Neural cell (in vitro differentiated cells): Measurements from ENCODE around the gene RNF123. TPM values are rescaled to one million over a fixed set of nuclear protein-coding genes. Genes with fewer than 3 reads are reported as not detected.

Experiments used
- H2AFZ ChIP-seq: fragments of 200-600, 300-800 bp; sonication (generic), shearing (Covaris generic); 2 replicates; pipeline ENCODE4 v1.6.0; 2014; ENCODE audit warnings: low read depth, mild to moderate bottlenecking, antibody characterized with exemption, low read length, moderate library complexity
- H3F3A ChIP-seq: fragments of 200-600 bp; shearing (Covaris generic); 2 replicates; pipeline ENCODE4 v1.6.1; 2016; ENCODE audit warnings: mild to moderate bottlenecking, moderate library complexity, mixed read lengths, antibody characterized with exemption, low read length; ENCODE audit not compliant: insufficient read depth, poor library complexity, severe bottlenecking
- H3K27ac ChIP-seq: fragments of 200-600, 300-800 bp; sonication (generic), shearing (Covaris generic); 2 replicates; pipeline ENCODE4 v1.5.1; 2014; ENCODE audit warnings: mild to moderate bottlenecking, low read length, moderate library complexity
- H3K27me3 ChIP-seq: fragments of 300-800, 200-600 bp; sonication (generic), shearing (Covaris generic); 2 replicates; pipeline ENCODE4 v1.6.0; 2014; ENCODE audit warnings: mild to moderate bottlenecking, low read depth, low read length, moderate library complexity; ENCODE audit not compliant: insufficient read depth
- H3K36me3 ChIP-seq: fragments of 300-800, 200-600 bp; sonication (generic), shearing (Covaris generic); 2 replicates; pipeline ENCODE4 v1.5.1; 2014; ENCODE audit warnings: mild to moderate bottlenecking, antibody characterized with exemption, low read length, moderate library complexity; ENCODE audit not compliant: insufficient read depth
- H3K4me2 ChIP-seq: fragments of 300-800, 200-600 bp; sonication (generic), shearing (Covaris generic); 2 replicates; pipeline ENCODE4 v1.6.0; 2014; ENCODE audit warnings: mild to moderate bottlenecking, low read length
- H3K4me3 ChIP-seq: fragments of 300-800, 200-600 bp; sonication (generic), shearing (Covaris generic); 2 replicates; pipeline ENCODE4 v1.5.1; 2014; ENCODE audit warnings: mild to moderate bottlenecking, low read length, moderate library complexity
- H3K79me2 ChIP-seq: fragments of 200-600 bp; shearing (Covaris generic); replicated peaks from 2 replicates; pipeline ENCODE4 v1.6.0; 2014; ENCODE audit warnings: mild to moderate bottlenecking, low read length, moderate library complexity; ENCODE audit not compliant: insufficient read depth
- H3K9ac ChIP-seq: fragments of 300-800, 200-600 bp; sonication (generic), shearing (Covaris generic); 2 replicates; pipeline ENCODE4 v1.6.1; 2016; ENCODE audit warnings: mild to moderate bottlenecking, low read length, mixed read lengths
- H3K9me2 ChIP-seq: fragments of 200-600 bp; shearing (Covaris generic); 2 replicates; pipeline ENCODE4 v1.6.1; 2016; ENCODE audit warnings: mild to moderate bottlenecking, low read length, mixed read lengths; ENCODE audit not compliant: insufficient read depth
- H3K9me3 ChIP-seq: fragments of 200-600, 300-800 bp; sonication (generic), shearing (Covaris generic); 2 replicates; pipeline ENCODE4 v1.6.1; 2016; ENCODE audit warnings: mild to moderate bottlenecking, mixed run types, low read length, moderate library complexity, mixed read lengths
- H4K20me1 ChIP-seq: fragments of 200-600 bp; shearing (Covaris generic); 2 replicates; pipeline ENCODE4 v1.6.1; 2016; ENCODE audit warnings: mild to moderate bottlenecking, mixed run types; ENCODE audit not compliant: insufficient read depth
- CTCF ChIP-seq: fragments of 450-650 bp; IDR thresholded peaks from 2 replicates; pipeline ENCODE4 v1.5.1; 2014; ENCODE audit warnings: antibody characterized with exemption, mild to moderate bottlenecking, moderate library complexity; ENCODE audit not compliant: poor library complexity, severe bottlenecking
- EP300 ChIP-seq: fragments of 450-650 bp; conservative IDR thresholded peaks from 2 replicates; pipeline ENCODE4 v1.6.1; 2014; ENCODE audit warnings: antibody characterized with exemption, mild to moderate bottlenecking, moderate library complexity; ENCODE audit not compliant: poor library complexity, severe bottlenecking
- EZH2 ChIP-seq: fragments of 200-600, 300-800 bp; shearing (Covaris generic), sonication (generic); IDR thresholded peaks from 2 replicates; pipeline ENCODE4 v1.6.1; 2014; ENCODE audit warnings: antibody characterized with exemption, low read length, borderline replicate concordance, mild to moderate bottlenecking; ENCODE audit not compliant: insufficient read depth, poor library complexity, severe bottlenecking
- MXI1 ChIP-seq: fragments of 450-650 bp; conservative IDR thresholded peaks from 2 replicates; pipeline ENCODE4 v1.6.1; 2014; ENCODE audit warnings: antibody characterized with exemption, mild to moderate bottlenecking; ENCODE audit not compliant: poor library complexity, severe bottlenecking
- POLR2AphosphoS5 ChIP-seq: IDR thresholded peaks from 2 replicates; pipeline ENCODE4 v1.6.1; 2012
- RAD21 ChIP-seq: fragments of 450-650 bp; conservative IDR thresholded peaks from 2 replicates; pipeline ENCODE4 v1.6.1; 2014; ENCODE audit warnings: antibody characterized with exemption, mild to moderate bottlenecking, moderate library complexity
- REST ChIP-seq: IDR thresholded peaks from 2 replicates; pipeline ENCODE4 v1.6.1; 2012; ENCODE audit warnings: borderline replicate concordance
- SMC3 ChIP-seq: fragments of 450-650 bp; conservative IDR thresholded peaks from 2 replicates; pipeline ENCODE4 v1.6.1; 2014; ENCODE audit warnings: antibody characterized with exemption, mild to moderate bottlenecking, moderate library complexity; ENCODE audit not compliant: poor library complexity
- TAF1 ChIP-seq: IDR thresholded peaks from 2 replicates; pipeline ENCODE4 v1.6.1; 2012; ENCODE audit warnings: low read depth
- polyA plus RNA-seq: library from polyadenylated mRNA; depleted of rRNA; stranded (reverse); fragments of >200 nt; gene quantifications from 2 replicates; pipeline ENCODE4 v1.2.3, GENCODE V29; 2014

RNF123 gene
- polyA plus RNA-seq, 1 donor from 2014 or later = 27.4 TPM

GRCh38 chr3:49722896-49723295, 33.5 kb downstream of the RNF123 start:
- peak overlapping the region; percentile 88 for H3K9ac ChIP-seq
- TF ChIP-seq CTCF (no peak), TAF1 (no peak), POLR2AphosphoS5 (no peak), SMC3 (no peak), REST (no peak), MXI1 (no peak), RAD21 (no peak), EP300 (no peak), EZH2 (no peak)
- no peaks in the 10 kb centered on the region for H3K9me3 ChIP-seq
- H3K27me3 ChIP-seq = no peaks in the 10 kb centered on the region
- no peaks in the 10 kb centered on the region for H3K9me2 ChIP-seq
- no peaks in the 10 kb centered on the region for H3F3A ChIP-seq
- no peaks in the 10 kb centered on the region for H4K20me1 ChIP-seq
- no peaks in the 10 kb centered on the region for H3K36me3 ChIP-seq
- peak overlapping the region; percentile 80 for H3K4me2 ChIP-seq
- no peak overlapping the region for H2AFZ ChIP-seq
- H3K27ac ChIP-seq = peak overlapping the region; percentile 82
- peak overlapping the region; percentile 99 for H3K4me3 ChIP-seq
- no peaks in the 10 kb centered on the region for H3K79me2 ChIP-seq

- H3K9me2 ChIP-seq = no peaks in the 10 kb centered on the region
- TF ChIP-seq EP300 = no peak
- peak overlapping the region; percentile 88 for H3K9ac ChIP-seq
- H3K79me2 ChIP-seq = no peaks in the 10 kb centered on the region
- no peaks in the 10 kb centered on the region for H4K20me1 ChIP-seq
- H3K4me3 ChIP-seq = peak overlapping the region; percentile 99
- no peaks in the 10 kb centered on the region for H3F3A ChIP-seq
- H3K9me3 ChIP-seq = no peaks in the 10 kb centered on the region
- H3K36me3 ChIP-seq = no peaks in the 10 kb centered on the region
- H3K4me2 ChIP-seq = peak overlapping the region; percentile 80
- peak overlapping the region; percentile 82 for H3K27ac ChIP-seq
- no peaks in the 10 kb centered on the region for H3K27me3 ChIP-seq
- peak overlapping the region; percentile 19 for H2AFZ ChIP-seq
These were observed 33.9 kb downstream of the RNF123 start for GRCh38 chr3:49723296-49723627.
